HL-60 (cell line): ENCODE results near the gene MTCL1.

Experiments used
- DNase-seq, 2 experiments: peaks; one replicate each; pipeline ENCODE4 v3.0.0-alpha.2; 2010 to 2020; ENCODE audit warnings: low read depth in 1 of 2, low spot score in 1 of 2
- H3K27ac ChIP-seq: fragments of 250-450 bp; sonication (Bioruptor Pico); replicated peaks from 2 replicates; pipeline ENCODE4 v1.5.1; 2020; ENCODE audit warnings: mild to moderate bottlenecking, moderate library complexity
- H3K27me3 ChIP-seq: fragments of 250-450 bp; sonication (Bioruptor Pico); 2 replicates; pipeline ENCODE4 v1.5.1; 2021; ENCODE audit warnings: mild to moderate bottlenecking, moderate library complexity; ENCODE audit not compliant: insufficient read depth, poor library complexity, severe bottlenecking
- H3K4me3 ChIP-seq: replicated peaks from 2 replicates; pipeline ENCODE4 v1.5.1; 2011; ENCODE audit warnings: mild to moderate bottlenecking, control low read depth, low read length; ENCODE audit not compliant: insufficient read depth
- CTCF ChIP-seq: IDR thresholded peaks from one replicate; pipeline ENCODE4 v1.5.1; 2011; ENCODE audit warnings: low read length, control low read depth, inconsistent platforms; ENCODE audit not compliant: insufficient read depth
- GABPA ChIP-seq: IDR thresholded peaks from 2 replicates; pipeline ENCODE4 v1.6.1; 2012; ENCODE audit warnings: low read depth
- POLR2AphosphoS5 ChIP-seq: IDR thresholded peaks from 2 replicates; pipeline ENCODE4 v1.6.1; 2012; ENCODE audit warnings: low read depth
- SPI1 ChIP-seq: IDR thresholded peaks from 2 replicates; pipeline ENCODE4 v1.6.1; 2012; ENCODE audit warnings: low read depth, mild to moderate bottlenecking, borderline replicate concordance
- TF ChIP-seq, protein P1 (sequence below): IDR thresholded peaks from 2 replicates; pipeline ENCODE4 v1.6.1; 2012; ENCODE audit warnings: low read depth; ENCODE audit not compliant: insufficient replicate concordance

The MTCL1 gene

GRCh38 chr18:8831531-8831930 lies 126.2 kb downstream of the MTCL1 start:
- TF ChIP-seq POLR2AphosphoS5 (no peak), SPI1 (no peak), GABPA (no peak), CTCF (no peak)
- TF ChIP-seq, protein P1, sequence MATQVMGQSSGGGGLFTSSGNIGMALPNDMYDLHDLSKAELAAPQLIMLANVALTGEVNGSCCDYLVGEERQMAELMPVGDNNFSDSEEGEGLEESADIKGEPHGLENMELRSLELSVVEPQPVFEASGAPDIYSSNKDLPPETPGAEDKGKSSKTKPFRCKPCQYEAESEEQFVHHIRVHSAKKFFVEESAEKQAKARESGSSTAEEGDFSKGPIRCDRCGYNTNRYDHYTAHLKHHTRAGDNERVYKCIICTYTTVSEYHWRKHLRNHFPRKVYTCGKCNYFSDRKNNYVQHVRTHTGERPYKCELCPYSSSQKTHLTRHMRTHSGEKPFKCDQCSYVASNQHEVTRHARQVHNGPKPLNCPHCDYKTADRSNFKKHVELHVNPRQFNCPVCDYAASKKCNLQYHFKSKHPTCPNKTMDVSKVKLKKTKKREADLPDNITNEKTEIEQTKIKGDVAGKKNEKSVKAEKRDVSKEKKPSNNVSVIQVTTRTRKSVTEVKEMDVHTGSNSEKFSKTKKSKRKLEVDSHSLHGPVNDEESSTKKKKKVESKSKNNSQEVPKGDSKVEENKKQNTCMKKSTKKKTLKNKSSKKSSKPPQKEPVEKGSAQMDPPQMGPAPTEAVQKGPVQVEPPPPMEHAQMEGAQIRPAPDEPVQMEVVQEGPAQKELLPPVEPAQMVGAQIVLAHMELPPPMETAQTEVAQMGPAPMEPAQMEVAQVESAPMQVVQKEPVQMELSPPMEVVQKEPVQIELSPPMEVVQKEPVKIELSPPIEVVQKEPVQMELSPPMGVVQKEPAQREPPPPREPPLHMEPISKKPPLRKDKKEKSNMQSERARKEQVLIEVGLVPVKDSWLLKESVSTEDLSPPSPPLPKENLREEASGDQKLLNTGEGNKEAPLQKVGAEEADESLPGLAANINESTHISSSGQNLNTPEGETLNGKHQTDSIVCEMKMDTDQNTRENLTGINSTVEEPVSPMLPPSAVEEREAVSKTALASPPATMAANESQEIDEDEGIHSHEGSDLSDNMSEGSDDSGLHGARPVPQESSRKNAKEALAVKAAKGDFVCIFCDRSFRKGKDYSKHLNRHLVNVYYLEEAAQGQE: no peak
- Histone ChIP-seq H3K4me3 (no peak overlapping the region), H3K27ac (no peak overlapping the region), H3K27me3 (no peaks in the 10 kb centered on the region)
- DNase-seq: no peak

DNA sequence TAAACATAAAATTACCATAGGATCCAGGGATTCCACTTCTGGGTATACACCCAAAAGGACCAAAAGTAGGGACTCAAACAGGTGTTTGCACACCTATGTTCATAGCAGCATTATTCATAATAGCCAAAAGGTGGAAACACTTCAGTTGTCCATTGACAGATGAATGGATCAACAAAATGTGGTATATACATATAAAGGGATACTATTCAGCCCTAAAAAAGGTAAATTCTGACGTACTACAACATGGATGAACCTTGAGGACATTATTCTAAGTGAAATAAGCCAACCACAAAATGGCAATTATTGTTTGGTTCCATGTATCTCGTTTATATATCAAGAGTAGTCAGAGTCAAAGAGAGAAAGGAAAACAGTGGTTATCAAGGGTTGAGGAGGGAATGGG lies 128.1 kb downstream of the MTCL1 start:
- TF ChIP-seq GABPA: no peak
- no peak for TF ChIP-seq SPI1
- TF ChIP-seq, protein P1: no peak
- no peak for TF ChIP-seq CTCF
- TF ChIP-seq POLR2AphosphoS5: no peak
- Histone ChIP-seq H3K4me3 (no peak overlapping the region), H3K27me3 (no peaks in the 10 kb centered on the region), H3K27ac (no peak overlapping the region)
- DNase-seq: no peak

- no peak overlapping the region for H3K4me3 ChIP-seq
- H3K27ac ChIP-seq: no peak overlapping the region
- H3K27me3 ChIP-seq: no peaks in the 10 kb centered on the region
- no peak for TF ChIP-seq SPI1
- TF ChIP-seq, protein P1: no peak
- no peak for TF ChIP-seq GABPA
- no peak for TF ChIP-seq POLR2AphosphoS5
- no peak for DNase-seq
These were observed 129.5 kb downstream of the MTCL1 start for GRCh38 chr18:8834881-8835280.

GRCh38 chr18:8835521-8835953 lies 130.2 kb downstream of the MTCL1 start:
- peak; percentile 12 to 57 for DNase-seq
- 0 out of 2 replicates have a peak, but pooled peaks have one; percentile 29 for TF ChIP-seq POLR2AphosphoS5
- TF ChIP-seq GABPA: no peak
- TF ChIP-seq CTCF: no peak
- TF ChIP-seq SPI1: no peak
- TF ChIP-seq, protein P1: no peak
- no peak overlapping the region for H3K4me3 ChIP-seq
- H3K27me3 ChIP-seq: no peaks in the 10 kb centered on the region
- H3K27ac ChIP-seq: no peak overlapping the region
